Measurements from ENCODE around the gene S100Z. TPM values are rescaled to one million over a fixed set of nuclear protein-coding genes. Genes with fewer than 3 reads are reported as not detected.
A peak's percentile ranks its signal among the peaks of the same experiment; 100 is the strongest.

S100Z gene
- total and polyA plus RNA-seq, 2 of the 8 experiments (the other 6 are each of a cell fraction or from before 2014, with no cell fraction given) = 0.30 TPM; not detected in 1

GRCh38 chr5:76888733-76889300 lies 39.0 kb downstream of the S100Z start (continued):
- TF ChIP-seq E2F6 (IDR thresholded peaks at IDR 0.05) = peak; percentile 94
- TF ChIP-seq, protein P1, sequence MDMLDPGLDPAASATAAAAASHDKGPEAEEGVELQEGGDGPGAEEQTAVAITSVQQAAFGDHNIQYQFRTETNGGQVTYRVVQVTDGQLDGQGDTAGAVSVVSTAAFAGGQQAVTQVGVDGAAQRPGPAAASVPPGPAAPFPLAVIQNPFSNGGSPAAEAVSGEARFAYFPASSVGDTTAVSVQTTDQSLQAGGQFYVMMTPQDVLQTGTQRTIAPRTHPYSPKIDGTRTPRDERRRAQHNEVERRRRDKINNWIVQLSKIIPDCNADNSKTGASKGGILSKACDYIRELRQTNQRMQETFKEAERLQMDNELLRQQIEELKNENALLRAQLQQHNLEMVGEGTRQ (IDR thresholded peaks at IDR 0.05; ENCODE audit: low read length) = no peak
- TF ChIP-seq RXRA (IDR thresholded peaks at IDR 0.05; ENCODE audit: insufficient read depth, low read depth, low read length) = no peak
- no peak for TF ChIP-seq SIX5 (IDR thresholded peaks at IDR 0.05; ENCODE audit: low read depth, low read length)
